A673 (cell line): Measurements from ENCODE around the gene LINC01488. TPM values are rescaled to one million over a fixed set of nuclear protein-coding genes. Genes with fewer than 3 reads are reported as not detected.

ENCODE experiments used
- BruUV-seq: library from RNA; stranded (reverse); fragments of 400-500 nt; replicated peaks from 2 replicates; lab custom pipeline; 2021; lab: Mats Ljungman, UMichigan
- CTCF ChIA-PET: fragments of 300-600 bp; sonication (Branson Sonifier 250); formaldehyde crosslinking; loops from one replicate; lab custom pipeline; 2022; ENCODE audit warnings: antibody characterized with exemption; lab: Charles Lee
- POLR2A ChIA-PET: fragments of 300-600 bp; sonication (Branson Sonifier 250); formaldehyde crosslinking; loops from one replicate; lab custom pipeline; 2022; ENCODE audit warnings: antibody characterized with exemption; ENCODE audit not compliant: low non-redundant PET; lab: Charles Lee
- DNase-seq: peaks from one replicate; pipeline ENCODE4 v3.0.0-alpha.2; 2015; ENCODE audit warnings: low spot score
- H3K27ac ChIP-seq: fragments of 200-600 bp; sonication (generic); 2 replicates; pipeline ENCODE4 v1.5.1; 2016; ENCODE audit warnings: mixed run types, low read depth, mild to moderate bottlenecking, mixed read lengths, antibody characterized with exemption, low read length; ENCODE audit not compliant: poor library complexity, severe bottlenecking
- H3K27me3 ChIP-seq: fragments of 200-600 bp; sonication (generic); replicated peaks from 2 replicates; pipeline ENCODE4 v1.6.1; 2017; ENCODE audit warnings: mixed run types, low read depth, mild to moderate bottlenecking, mixed read lengths, antibody characterized with exemption, low read length; ENCODE audit not compliant: insufficient read depth, poor library complexity
- H3K36me3 ChIP-seq: fragments of 200-600 bp; sonication (generic); 2 replicates; pipeline ENCODE4 v1.6.1; 2016; ENCODE audit warnings: mixed run types, mild to moderate bottlenecking, mixed read lengths, antibody characterized with exemption, low read length; ENCODE audit not compliant: insufficient read depth, poor library complexity, severe bottlenecking
- H3K4me1 ChIP-seq: fragments of 200-600 bp; sonication (generic); 2 replicates; pipeline ENCODE4 v1.6.1; 2017; ENCODE audit warnings: mixed run types, mild to moderate bottlenecking, mixed read lengths, antibody characterized with exemption, low read length; ENCODE audit not compliant: insufficient read depth, poor library complexity, severe bottlenecking
- H3K4me3 ChIP-seq: fragments of 200-600 bp; sonication (generic); 2 replicates; pipeline ENCODE4 v1.5.1; 2016; ENCODE audit warnings: low read depth, mixed run types, mild to moderate bottlenecking, mixed read lengths, low read length; ENCODE audit not compliant: poor library complexity, severe bottlenecking
- H3K9me3 ChIP-seq: fragments of 200-600 bp; sonication (generic); 2 replicates; pipeline ENCODE4 v1.6.1; 2016; ENCODE audit warnings: mixed run types, low read depth, mild to moderate bottlenecking, mixed read lengths, antibody characterized with exemption, low read length; ENCODE audit not compliant: poor library complexity, severe bottlenecking
- CTCF ChIP-seq: fragments of 300-800, 200-600 bp; sonication (generic); conservative IDR thresholded peaks from 2 replicates; pipeline ENCODE4 v1.5.1; 2017; ENCODE audit warnings: low read depth, mild to moderate bottlenecking, antibody characterized with exemption, low read length, moderate library complexity, mixed read lengths
- EZH2 ChIP-seq: fragments of 200-600 bp; sonication (generic); IDR thresholded peaks from 2 replicates; pipeline ENCODE4 v1.6.1; 2017; ENCODE audit warnings: borderline replicate concordance, low read depth, mild to moderate bottlenecking, mixed read lengths, antibody characterized with exemption, low read length; ENCODE audit not compliant: poor library complexity, severe bottlenecking
- intact Hi-C: fragments of 100-400 bp; cut with micrococcal nuclease; formaldehyde crosslinking; loops from one replicate; pipeline ENCODE4 v1.10.0; 2022; ENCODE audit not compliant: unreplicated experiment
- total RNA-seq: library from RNA; stranded (reverse); gene quantifications from 2 replicates; pipeline ENCODE4 v1.2.3, GENCODE V29; 2021

The LINC01488 gene
- total RNA-seq, 1 experiment from 2014 or later: not detected

- intact Hi-C loops: no loop called here
- Histone ChIP-seq H3K4me3 (no peak overlapping the region), H3K36me3 (no peaks in the 10 kb centered on the region), H3K9me3 (no peaks in the 10 kb centered on the region), H3K27me3 (no peaks in the 10 kb centered on the region), H3K4me1 (peaks cover 20% of the 10 kb centered on the region), H3K27ac (no peak overlapping the region)
- ChIA-PET CTCF (no interaction called here), POLR2A (no interaction called here)
- no peak for TF ChIP-seq EZH2
- no peak for TF ChIP-seq CTCF
- BruUV-seq: no TSS peak
- no peak for DNase-seq
Measured at GRCh38 chr11:69439127-69439526, 42.3 kb upstream of the LINC01488 start.

DNA sequence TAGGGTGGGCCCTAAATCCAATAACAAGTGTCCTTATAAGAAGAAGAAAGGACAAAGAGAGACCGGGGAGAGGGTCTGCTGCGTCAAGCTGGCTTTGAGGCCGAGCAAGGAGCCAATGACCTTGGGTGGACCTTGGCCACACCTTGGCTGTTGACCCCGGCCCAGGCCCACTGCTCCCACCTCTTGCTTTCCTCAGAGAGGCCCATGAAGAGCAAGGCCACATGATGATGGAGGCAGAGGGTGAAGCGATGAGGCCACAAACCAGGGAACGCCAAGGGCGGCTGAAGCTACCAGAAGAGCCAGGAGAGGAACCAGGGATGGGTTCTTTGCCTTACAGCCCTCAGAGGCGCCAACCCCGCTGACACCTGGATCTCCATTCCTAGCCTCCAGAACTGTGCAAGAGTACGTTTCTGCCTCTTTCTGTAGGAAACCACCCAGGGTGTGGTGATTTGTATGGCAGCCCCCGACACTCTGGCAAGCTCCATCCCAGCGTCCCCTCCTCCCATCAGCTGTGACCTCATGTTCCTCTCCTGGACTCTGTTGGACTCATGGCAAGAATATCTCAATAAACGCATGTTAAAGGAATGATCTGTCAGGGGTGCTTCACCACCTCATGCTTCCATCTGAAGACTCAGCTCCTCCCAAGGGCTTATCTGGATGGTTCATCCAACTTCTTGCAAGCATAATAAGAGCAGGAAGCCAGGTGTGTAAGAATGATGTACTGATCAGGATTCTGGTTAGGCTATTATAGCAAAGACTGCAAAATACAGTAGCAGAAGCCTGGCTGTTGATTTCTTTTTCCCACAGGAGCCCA is 41.6 kb upstream of the LINC01488 start:
- Histone ChIP-seq H3K27ac (no peak overlapping the region), H3K4me3 (no peak overlapping the region), H3K4me1 (peaks cover 27% of the 10 kb centered on the region), H3K9me3 (no peaks in the 10 kb centered on the region), H3K36me3 (no peaks in the 10 kb centered on the region), H3K27me3 (no peaks in the 10 kb centered on the region)
- TF ChIP-seq EZH2 (no peak), CTCF (no peak)
- BruUV-seq: no TSS peak
- no peak for DNase-seq
- ChIA-PET POLR2A (no interaction called here), CTCF (no interaction called here)
- intact Hi-C loops: loop anchor here (5.0 kb wide), 1 partner anchor 338 kb away; no protein-coding TSS in a partner anchor

- intact Hi-C loops: loop anchor here (5.0 kb wide), 1 partner anchor 339 kb away; no protein-coding TSS in a partner anchor
- H3K36me3 ChIP-seq: no peaks in the 10 kb centered on the region
- POLR2A ChIA-PET: no interaction called here
- TF ChIP-seq EZH2 (no peak), CTCF (no peak)
- no peak for DNase-seq
- H3K4me3 ChIP-seq: no peak overlapping the region
- peaks cover 29% of the 10 kb centered on the region for H3K4me1 ChIP-seq
- H3K27me3 ChIP-seq: no peaks in the 10 kb centered on the region
- no TSS peak for BruUV-seq
- H3K9me3 ChIP-seq: no peaks in the 10 kb centered on the region
- H3K27ac ChIP-seq: no peak overlapping the region
- CTCF ChIA-PET: no interaction called here
Measured at GRCh38 chr11:69440876-69441275, 40.6 kb upstream of the LINC01488 start.
